H9 (cell line): Measurements from ENCODE around the gene ABCG2. TPM values are rescaled to one million over a fixed set of nuclear protein-coding genes. Genes with fewer than 3 reads are reported as not detected.

Experiments
- DNase-seq: peaks from one replicate; pipeline ENCODE4 v3.0.0-alpha.2; 2017
- H2AFZ ChIP-seq: one replicate; pipeline ENCODE4 v1.6.1; 2013; ENCODE audit warnings: mild to moderate bottlenecking, low read length, control low read depth, moderate library complexity
- H2AK5ac ChIP-seq: 2 replicates; pipeline ENCODE4 v1.6.1; 2013; ENCODE audit warnings: low read length, control low read depth, mixed read lengths; ENCODE audit not compliant: insufficient read length
- H2BK120ac ChIP-seq: one replicate; pipeline ENCODE4 v1.6.1; 2013; ENCODE audit warnings: low read depth, mild to moderate bottlenecking, low read length, control low read depth, inconsistent platforms; ENCODE audit not compliant: poor library complexity, severe bottlenecking
- H2BK12ac ChIP-seq: 2 replicates; pipeline ENCODE4 v1.6.1; 2013; ENCODE audit warnings: low read length, control low read depth, mixed read lengths, low read depth; ENCODE audit not compliant: insufficient read length
- H2BK15ac ChIP-seq: 2 replicates; pipeline ENCODE4 v1.6.1; 2013; ENCODE audit warnings: low read depth, low read length, control low read depth
- H2BK20ac ChIP-seq: one replicate; pipeline ENCODE4 v1.6.1; 2013; ENCODE audit warnings: low read depth, mild to moderate bottlenecking, low read length, control low read depth, inconsistent platforms; ENCODE audit not compliant: poor library complexity, severe bottlenecking
- H2BK5ac ChIP-seq: 2 replicates; pipeline ENCODE4 v1.6.1; 2013; ENCODE audit warnings: low read length, control low read depth, mixed read lengths; ENCODE audit not compliant: insufficient read length
- H3K14ac ChIP-seq: 2 replicates; pipeline ENCODE4 v1.6.1; 2013; ENCODE audit warnings: low read length, control low read depth; ENCODE audit not compliant: insufficient read depth
- H3K18ac ChIP-seq: 2 replicates; pipeline ENCODE4 v1.6.1; 2013; ENCODE audit warnings: low read depth, mild to moderate bottlenecking, mixed read lengths, low read length, control low read depth; ENCODE audit not compliant: insufficient read length
- H3K23ac ChIP-seq: 2 replicates; pipeline ENCODE4 v1.6.1; 2013; ENCODE audit warnings: low read length, control low read depth, mixed read lengths, low read depth; ENCODE audit not compliant: insufficient read length
- H3K23me2 ChIP-seq: 2 replicates; pipeline ENCODE4 v1.6.1; 2013; ENCODE audit warnings: low read depth, mild to moderate bottlenecking, mixed read lengths, low read length, control low read depth; ENCODE audit not compliant: insufficient read length, poor library complexity, severe bottlenecking
- H3K27ac ChIP-seq: 2 replicates; pipeline ENCODE4 v1.5.1; 2013; ENCODE audit warnings: low read length, control low read depth, mixed read lengths, low read depth; ENCODE audit not compliant: insufficient read length
- H3K27me3 ChIP-seq: 2 replicates; pipeline ENCODE4 v1.6.1; 2013; ENCODE audit warnings: low read length, control low read depth, inconsistent platforms; ENCODE audit not compliant: insufficient read depth
- H3K4ac ChIP-seq: 2 replicates; pipeline ENCODE4 v1.6.1; 2013; ENCODE audit warnings: low read depth, mild to moderate bottlenecking, control low read depth, inconsistent platforms, low read length, moderate library complexity
- H3K4me1 ChIP-seq: 2 replicates; pipeline ENCODE4 v1.6.1; 2013; ENCODE audit warnings: low read length, control low read depth, inconsistent platforms; ENCODE audit not compliant: insufficient read depth
- H3K4me2 ChIP-seq: 2 replicates; pipeline ENCODE4 v1.6.1; 2013; ENCODE audit warnings: low read length, control low read depth, mixed read lengths; ENCODE audit not compliant: insufficient read length, insufficient read depth
- H3K56ac ChIP-seq: 2 replicates; pipeline ENCODE4 v1.6.1; 2013; ENCODE audit warnings: low read depth, mild to moderate bottlenecking, mixed read lengths, low read length, control low read depth; ENCODE audit not compliant: insufficient read length
- H3K79me1 ChIP-seq: 2 replicates; pipeline ENCODE4 v1.6.1; 2013; ENCODE audit warnings: low read depth, mild to moderate bottlenecking, moderate library complexity, low read length, control low read depth, inconsistent platforms; ENCODE audit not compliant: insufficient read depth, poor library complexity, severe bottlenecking
- H3K79me2 ChIP-seq: 2 replicates; pipeline ENCODE4 v1.6.1; 2013; ENCODE audit warnings: low read length, control low read depth, inconsistent platforms; ENCODE audit not compliant: insufficient read depth
- H3K9ac ChIP-seq: 2 replicates; pipeline ENCODE4 v1.6.1; 2013; ENCODE audit warnings: low read length, control low read depth, mixed read lengths; ENCODE audit not compliant: insufficient read length; ENCODE audit errors: extremely low read depth
- H3K9me3 ChIP-seq: one replicate; pipeline ENCODE4 v1.6.1; 2013; ENCODE audit warnings: low read depth, low read length, inconsistent platforms; ENCODE audit not compliant: control insufficient read depth
- H3T11ph ChIP-seq: one replicate; pipeline ENCODE4 v1.6.1; 2013; ENCODE audit warnings: mild to moderate bottlenecking, low read length, control low read depth, inconsistent platforms
- H4K20me1 ChIP-seq: one replicate; pipeline ENCODE4 v1.6.1; 2013; ENCODE audit not compliant: control insufficient read depth, insufficient read length, insufficient read depth
- H4K5ac ChIP-seq: 2 replicates; pipeline ENCODE4 v1.6.1; 2013; ENCODE audit warnings: low read depth, mild to moderate bottlenecking, mixed read lengths, low read length, control low read depth; ENCODE audit not compliant: insufficient read length
- H4K8ac ChIP-seq: replicated peaks from 2 replicates; pipeline ENCODE4 v1.6.1; 2013; ENCODE audit warnings: low read length, control low read depth, mixed read lengths, low read depth; ENCODE audit not compliant: insufficient read length
- H4K91ac ChIP-seq: 2 replicates; pipeline ENCODE4 v1.6.1; 2013; ENCODE audit warnings: low read depth, mild to moderate bottlenecking, moderate library complexity, mixed read lengths, low read length, control low read depth; ENCODE audit not compliant: insufficient read length
- H3K27ac Mint-ChIP-seq, 3 experiments: 2 replicates in 2 of 3; 3 replicates in 1 of 3; pipeline ENCODE4 v1.8.0; 2020 to 2021; ENCODE audit warnings: mixed read lengths in 3 of 3, mild to moderate bottlenecking in 1 of 3, moderate library complexity in 1 of 3
- H3K27me3 Mint-ChIP-seq: 2 replicates; pipeline ENCODE4 v1.8.0; 2021; ENCODE audit warnings: low read depth, mild to moderate bottlenecking, moderate library complexity, mixed read lengths
- H3K36me3 Mint-ChIP-seq, 3 experiments: 2 replicates in 2 of 3; 3 replicates in 1 of 3; pipeline ENCODE4 v1.8.0; 2020 to 2021; ENCODE audit warnings: low read depth in 3 of 3, mixed read lengths in 3 of 3; ENCODE audit not compliant: insufficient read depth in 1 of 3
- H3K4me1 Mint-ChIP-seq, 2 experiments: 2 replicates each; pipeline ENCODE4 v1.8.0; 2020; ENCODE audit warnings: mixed read lengths in 2 of 2
- H3K4me3 Mint-ChIP-seq, 2 experiments: 2 replicates in 1 of 2; 3 replicates in 1 of 2; pipeline ENCODE4 v1.8.0; 2020 to 2021; ENCODE audit warnings: mild to moderate bottlenecking in 2 of 2, mixed read lengths in 2 of 2, moderate library complexity in 1 of 2
- H3K9me3 Mint-ChIP-seq, 2 experiments: 2 replicates in 1 of 2; 3 replicates in 1 of 2; pipeline ENCODE4 v1.8.0; 2020; ENCODE audit warnings: mild to moderate bottlenecking in 2 of 2, mixed read lengths in 2 of 2, moderate library complexity in 1 of 2
- CTCF ChIP-seq: fragments of 200-600 bp; sonication (generic); conservative IDR thresholded peaks from 3 replicates; pipeline ENCODE4 v1.8.0; 2021; ENCODE audit warnings: antibody characterized with exemption, mild to moderate bottlenecking
- WGBS: extraction: QIAGEN DNeasy Blood & Tissue Kit; methylation state at CpG from one replicate; pipeline ENCODE4 v1.1.7; 2013; ENCODE audit warnings: missing lambda C conversion rate, low lambda C conversion rate, mixed read lengths; ENCODE audit not compliant: insufficient read length; ENCODE audit errors: extremely low coverage; 5-methylcytosine and 5-hydroxymethylcytosine counted together
- total RNA-seq: library from RNA; stranded (reverse); gene quantifications from 2 replicates; pipeline ENCODE4 v1.2.1, GENCODE V29; 2021

ABCG2 gene
- total RNA-seq, 1 experiment from 2014 or later = 1.5 TPM

- H3K9me3 Mint-ChIP-seq = no peaks in the 10 kb centered on the region
- no peak overlapping the region for H4K8ac ChIP-seq
Observed at GRCh38 chr4:88102026-88102425, 56.4 kb downstream of the ABCG2 start.

More at GRCh38 chr4:88102026-88102425, 56.4 kb downstream of the ABCG2 start:
- no peak for TF ChIP-seq CTCF
- H3K36me3 Mint-ChIP-seq = no peaks in the 10 kb centered on the region
- Histone ChIP-seq H3K4ac (no peak overlapping the region), H2BK120ac (no peak overlapping the region), H4K20me1 (no peaks in the 10 kb centered on the region), H2BK5ac (no peak overlapping the region), H3K27ac (no peak overlapping the region), H3K27me3 (no peaks in the 10 kb centered on the region), H3K79me2 (no peaks in the 10 kb centered on the region), H3T11ph (no peak overlapping the region), H3K9me3 (no peaks in the 10 kb centered on the region), H3K18ac (no peak overlapping the region), H4K91ac (no peak overlapping the region), H3K9ac (no peak overlapping the region), H2BK20ac (no peak overlapping the region), H3K4me2 (no peak overlapping the region), H2BK15ac (no peak overlapping the region), H2AFZ (no peak overlapping the region), H3K4me1 (no peaks in the 10 kb centered on the region), H3K23ac (no peak overlapping the region), H4K5ac (no peak overlapping the region), H3K56ac (no peak overlapping the region), H3K14ac (no peak overlapping the region), H3K23me2 (no peaks in the 10 kb centered on the region), H3K79me1 (no peaks in the 10 kb centered on the region), H2BK12ac (no peak overlapping the region), H2AK5ac (no peak overlapping the region)
- no CpG with 5 or more reads among the region's 7 CpGs for WGBS
- no peaks in the 10 kb centered on the region for H3K4me1 Mint-ChIP-seq
- DNase-seq = no peak
- no peak overlapping the region for H3K27ac Mint-ChIP-seq
- no peaks in the 10 kb centered on the region for H3K27me3 Mint-ChIP-seq
- no peak overlapping the region for H3K4me3 Mint-ChIP-seq
